Right atrium auricular region (tissue), 2 donors: Measurements from ENCODE around the gene SH3BGRL3. TPM values are rescaled to one million over a fixed set of nuclear protein-coding genes. Genes with fewer than 3 reads are reported as not detected.
A peak's percentile ranks its signal among the peaks of the same experiment; 100 is the strongest.

Experiments
- DNase-seq: peaks from one replicate; pipeline ENCODE4 v3.0.0-alpha.2; 2019; ENCODE audit warnings: low spot score
- H3K27ac ChIP-seq, 2 donors: fragments of 200-600 bp; sonication (generic); 1 replicate in 1 of 2; 2 replicates in 1 of 2; pipeline ENCODE4 v1.5.1; 2016 to 2019
- H3K27me3 ChIP-seq, 2 donors: fragments of 200-600 bp; sonication (generic); one replicate each; pipeline versions ENCODE4 v1.5.1 to v1.6.0; 2017 to 2019
- H3K36me3 ChIP-seq: fragments of 200-600 bp; sonication (generic); one replicate; pipeline ENCODE4 v1.5.1; 2016
- H3K4me1 ChIP-seq, 2 donors: fragments of 200-600 bp; sonication (generic); one replicate each; pipeline versions ENCODE4 v1.5.1 to v1.6.0; 2017 to 2019
- H3K4me3 ChIP-seq, 2 donors: fragments of 200-600 bp; sonication (generic); 1 replicate in 1 of 2; 2 replicates in 1 of 2; pipeline ENCODE4 v1.5.1; 2017 to 2019; ENCODE audit warnings: mild to moderate bottlenecking in 1 of 2, moderate library complexity in 1 of 2
- H3K9me3 ChIP-seq, 2 donors: fragments of 200-600 bp; sonication (generic); one replicate each; pipeline ENCODE4 v1.5.1; 2019
- total RNA-seq, 2 donors: library from RNA; depleted of rRNA; stranded (reverse); fragments of >200 nt; gene quantifications; one replicate each; pipeline ENCODE4 v1.1.0, GENCODE V29; 2016
- TF ChIP-seq, protein P1 (sequence below), 2 donors: fragments of 200-600 bp; sonication (generic); IDR thresholded peaks; one replicate each; pipeline ENCODE4 v1.5.1; 2019; ENCODE audit warnings: antibody characterized with exemption in 2 of 2

The SH3BGRL3 gene
- total RNA-seq, 2 donors from 2014 or later, result 24.8 to 66.0 TPM

DNA sequence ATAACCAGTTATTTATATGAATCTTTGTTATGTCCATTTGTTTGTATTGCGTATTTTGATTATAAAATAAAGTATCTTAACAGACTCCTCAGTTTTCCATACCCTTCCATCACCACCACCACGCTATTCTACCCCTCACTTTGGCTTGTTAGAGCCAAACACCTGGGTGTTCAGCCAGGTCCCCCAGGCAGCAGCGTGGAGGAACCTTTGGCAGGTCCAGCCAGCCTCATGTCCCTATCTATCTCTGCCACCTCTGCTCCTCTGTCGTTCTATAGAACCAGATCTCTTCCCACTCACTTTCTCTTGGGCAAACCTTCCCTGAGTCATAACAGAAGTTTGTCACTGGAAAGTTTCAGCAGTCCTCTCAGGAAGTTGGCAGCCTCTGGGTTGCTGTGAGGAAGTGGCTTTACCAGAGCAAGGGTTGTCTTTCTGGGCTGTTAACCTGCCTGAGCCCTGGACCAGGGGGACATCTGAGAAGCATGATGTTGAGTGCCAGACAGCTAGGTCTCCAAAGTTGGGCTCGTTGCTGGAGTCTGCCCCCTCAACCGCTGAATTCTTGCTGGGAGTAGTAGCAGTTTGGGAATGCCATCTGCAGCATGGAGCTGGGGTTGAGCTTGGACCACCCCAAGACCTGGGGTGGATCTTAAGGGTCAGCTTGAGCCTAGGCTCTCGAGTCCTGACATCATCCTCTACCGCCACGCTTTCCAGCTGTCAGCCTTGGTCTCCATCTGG lies 996 bp upstream of the SH3BGRL3 start:
- Histone ChIP-seq H3K27ac (peak overlapping the region; percentile 93 to 97), H3K4me3 (peak overlapping the region; percentile 73 to 86), H3K9me3 (no peaks in the 10 kb centered on the region), H3K4me1 (peaks cover 0 to 92% of the 10 kb centered on the region in 2 donors), H3K36me3 (peaks cover 24% of the 10 kb centered on the region), H3K27me3 (no peaks in the 10 kb centered on the region)
- peak; percentile 83 for DNase-seq
- TF ChIP-seq, protein P1, sequence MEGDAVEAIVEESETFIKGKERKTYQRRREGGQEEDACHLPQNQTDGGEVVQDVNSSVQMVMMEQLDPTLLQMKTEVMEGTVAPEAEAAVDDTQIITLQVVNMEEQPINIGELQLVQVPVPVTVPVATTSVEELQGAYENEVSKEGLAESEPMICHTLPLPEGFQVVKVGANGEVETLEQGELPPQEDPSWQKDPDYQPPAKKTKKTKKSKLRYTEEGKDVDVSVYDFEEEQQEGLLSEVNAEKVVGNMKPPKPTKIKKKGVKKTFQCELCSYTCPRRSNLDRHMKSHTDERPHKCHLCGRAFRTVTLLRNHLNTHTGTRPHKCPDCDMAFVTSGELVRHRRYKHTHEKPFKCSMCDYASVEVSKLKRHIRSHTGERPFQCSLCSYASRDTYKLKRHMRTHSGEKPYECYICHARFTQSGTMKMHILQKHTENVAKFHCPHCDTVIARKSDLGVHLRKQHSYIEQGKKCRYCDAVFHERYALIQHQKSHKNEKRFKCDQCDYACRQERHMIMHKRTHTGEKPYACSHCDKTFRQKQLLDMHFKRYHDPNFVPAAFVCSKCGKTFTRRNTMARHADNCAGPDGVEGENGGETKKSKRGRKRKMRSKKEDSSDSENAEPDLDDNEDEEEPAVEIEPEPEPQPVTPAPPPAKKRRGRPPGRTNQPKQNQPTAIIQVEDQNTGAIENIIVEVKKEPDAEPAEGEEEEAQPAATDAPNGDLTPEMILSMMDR (IDR thresholded peaks at IDR 0.05), result no peak

- Histone ChIP-seq H3K27ac (peak overlapping the region; percentile 93 to 97), H3K36me3 (peaks cover 18% of the 10 kb centered on the region), H3K4me3 (peak overlapping the region; percentile 73 to 86), H3K4me1 (peaks cover 0 to 95% of the 10 kb centered on the region in 2 donors), H3K27me3 (no peaks in the 10 kb centered on the region), H3K9me3 (no peaks in the 10 kb centered on the region)
- TF ChIP-seq, protein P1 (IDR thresholded peaks at IDR 0.05), result no peak
- DNase-seq, result no peak
Measured at GRCh38 chr1:26280333-26281042, 602 bp downstream of the SH3BGRL3 start.

DNA sequence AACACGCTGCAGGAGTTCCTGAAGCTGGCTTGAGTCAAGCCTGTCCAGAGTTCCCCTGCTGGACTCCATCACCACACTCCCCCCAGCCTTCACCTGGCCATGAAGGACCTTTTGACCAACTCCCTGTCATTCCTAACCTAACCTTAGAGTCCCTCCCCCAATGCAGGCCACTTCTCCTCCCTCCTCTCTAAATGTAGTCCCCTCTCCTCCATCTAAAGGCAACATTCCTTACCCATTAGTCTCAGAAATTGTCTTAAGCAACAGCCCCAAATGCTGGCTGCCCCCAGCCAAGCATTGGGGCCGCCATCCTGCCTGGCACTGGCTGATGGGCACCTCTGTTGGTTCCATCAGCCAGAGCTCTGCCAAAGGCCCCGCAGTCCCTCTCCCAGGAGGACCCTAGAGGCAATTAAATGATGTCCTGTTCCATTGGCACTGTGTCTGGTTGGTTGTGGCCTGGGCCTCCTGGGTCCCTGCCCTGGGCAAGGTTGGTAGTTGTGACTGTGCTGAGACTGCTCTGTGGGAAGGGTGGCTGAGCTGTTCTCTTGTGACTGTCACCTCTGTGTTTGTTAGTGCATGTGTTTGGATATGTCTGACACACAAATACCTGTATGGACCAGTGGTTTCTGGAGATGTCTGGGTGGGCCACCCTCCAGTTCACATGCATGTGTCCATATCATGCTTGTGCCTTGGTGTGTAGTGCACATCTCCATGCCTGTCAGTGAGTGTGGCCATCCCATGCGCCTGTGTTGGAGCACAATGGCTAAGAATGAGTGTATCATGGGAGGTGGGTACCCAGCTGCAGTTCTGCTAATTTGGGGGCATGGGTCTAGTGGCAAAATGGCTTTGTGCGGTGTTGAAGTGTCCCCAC lies 1.4 kb downstream of the SH3BGRL3 start:
- no peak for DNase-seq
- Histone ChIP-seq H3K4me3 (peak overlapping the region; percentile 73 to 86), H3K27me3 (no peaks in the 10 kb centered on the region), H3K4me1 (peaks cover 0 to 95% of the 10 kb centered on the region in 2 donors), H3K9me3 (no peaks in the 10 kb centered on the region), H3K36me3 (peaks cover 18% of the 10 kb centered on the region), H3K27ac (peak overlapping the region; percentile 93 to 97)
- TF ChIP-seq, protein P1 (IDR thresholded peaks at IDR 0.05), result no peak

GRCh38 chr1:26281971-26282370 lies 2.1 kb downstream of the SH3BGRL3 start:
- Histone ChIP-seq H3K4me1 (peaks cover 0 to 92% of the 10 kb centered on the region in 2 donors), H3K27me3 (no peaks in the 10 kb centered on the region), H3K36me3 (peaks cover 13% of the 10 kb centered on the region), H3K27ac (peak overlapping the region; percentile 13 to 30), H3K4me3 (no peak overlapping the region), H3K9me3 (no peaks in the 10 kb centered on the region)
- TF ChIP-seq, protein P1 (IDR thresholded peaks at IDR 0.05), result no peak
- DNase-seq, result no peak

GRCh38 chr1:26282401-26282918 lies 2.6 kb downstream of the SH3BGRL3 start:
- Histone ChIP-seq H3K9me3 (no peaks in the 10 kb centered on the region), H3K4me3 (no peak overlapping the region), H3K27ac (peak overlapping the region; percentile 13 to 30), H3K27me3 (no peaks in the 10 kb centered on the region), H3K4me1 (peaks cover 0 to 92% of the 10 kb centered on the region in 2 donors), H3K36me3 (peaks cover 8% of the 10 kb centered on the region)
- TF ChIP-seq, protein P1 (IDR thresholded peaks at IDR 0.05), result no peak
- DNase-seq, result no peak
